Ectodermal cell (in vitro differentiated cells): Measurements from ENCODE around the gene LCN15.
A peak's percentile ranks its signal among the peaks of the same experiment; 100 is the strongest.
"Not testable (repeated sequence)": the region's sequence is repeated elsewhere in the genome, so short reads cannot be mapped to it uniquely, and the experiment has no call there.

Experiments used
- H3K27ac ChIP-seq: 2 replicates; pipeline ENCODE4 v1.7.0; 2013; ENCODE audit warnings: mild to moderate bottlenecking, low read depth, low read length; ENCODE audit not compliant: insufficient read depth, poor library complexity, severe bottlenecking
- H3K27me3 ChIP-seq: 2 replicates; pipeline ENCODE4 v1.7.0; 2013; ENCODE audit warnings: mild to moderate bottlenecking, low read length; ENCODE audit not compliant: insufficient read depth, control insufficient read depth, poor library complexity, severe bottlenecking
- H3K36me3 ChIP-seq: one replicate; pipeline ENCODE4 v1.7.0; 2013; ENCODE audit warnings: low read length; ENCODE audit not compliant: control insufficient read depth, insufficient read depth
- H3K4me1 ChIP-seq: one replicate; pipeline ENCODE4 v1.7.0; 2013; ENCODE audit warnings: low read length; ENCODE audit not compliant: control insufficient read depth, insufficient read depth
- H3K4me3 ChIP-seq: 2 replicates; pipeline ENCODE4 v1.7.0; 2013; ENCODE audit warnings: low read depth, low read length, control low read depth; ENCODE audit not compliant: insufficient read depth
- H3K9me3 ChIP-seq: 2 replicates; pipeline ENCODE4 v1.7.0; 2013; ENCODE audit warnings: mild to moderate bottlenecking, low read length, moderate library complexity; ENCODE audit not compliant: control insufficient read depth
- WGBS, 2 experiments: methylation state at CpG; one replicate each; pipeline ENCODE4 v1.1.7; 2013; ENCODE audit warnings: missing lambda C conversion rate in 2 of 2; 5-methylcytosine and 5-hydroxymethylcytosine counted together

The LCN15 gene

GRCh38 chr9:136794281-136794999 is 30.1 kb upstream of the LCN15 start:
- H3K4me1 ChIP-seq: peaks cover 32% of the 10 kb centered on the region
- H3K36me3 ChIP-seq: no peaks in the 10 kb centered on the region
- peaks cover 12% of the 10 kb centered on the region for H3K27me3 ChIP-seq
- H3K4me3 ChIP-seq: no peak overlapping the region
- no peaks in the 10 kb centered on the region for H3K9me3 ChIP-seq
- 94% methylated on average over 14 of the region's 14 CpGs for WGBS, 2 experiments
- H3K27ac ChIP-seq: no peak overlapping the region

- H3K4me1 ChIP-seq: peaks cover 28% of the 10 kb centered on the region
- no peak overlapping the region for H3K27ac ChIP-seq
- 91% methylated on average over 16 to 17 of the region's 17 CpGs for WGBS, 2 experiments
These were observed 29.0 kb upstream of the LCN15 start for GRCh38 chr9:136793086-136793946.

GRCh38 chr9:136792321-136793085 is 28.2 kb upstream of the LCN15 start:
- H3K27me3 ChIP-seq: no peaks in the 10 kb centered on the region
- no peaks in the 10 kb centered on the region for H3K9me3 ChIP-seq
- WGBS, 2 experiments: 94 to 95% methylated on average over 15 of the region's 15 CpGs
- no peak overlapping the region for H3K4me3 ChIP-seq
- H3K4me1 ChIP-seq: peaks cover 28% of the 10 kb centered on the region
- H3K36me3 ChIP-seq: no peaks in the 10 kb centered on the region
- H3K27ac ChIP-seq: no peak overlapping the region

More at GRCh38 chr9:136793086-136793946, 29.0 kb upstream of the LCN15 start:
- Histone ChIP-seq H3K27me3 (peaks cover under 1% of the 10 kb centered on the region), H3K36me3 (no peaks in the 10 kb centered on the region), H3K4me3 (no peak overlapping the region), H3K9me3 (no peaks in the 10 kb centered on the region)

GRCh38 chr9:136791516-136792276 is 27.4 kb upstream of the LCN15 start:
- no peaks in the 10 kb centered on the region for H3K36me3 ChIP-seq
- H3K4me3 ChIP-seq: peak overlapping the region; percentile 75
- no peaks in the 10 kb centered on the region for H3K9me3 ChIP-seq
- peaks cover 22% of the 10 kb centered on the region for H3K4me1 ChIP-seq
- H3K27me3 ChIP-seq: no peaks in the 10 kb centered on the region
- WGBS, 2 experiments: 17 to 18% methylated on average over 29 of the region's 29 CpGs
- no peak overlapping the region for H3K27ac ChIP-seq

- peaks cover 14% of the 10 kb centered on the region for H3K4me1 ChIP-seq
- no peaks in the 10 kb centered on the region for H3K9me3 ChIP-seq
- no peaks in the 10 kb centered on the region for H3K27me3 ChIP-seq
- WGBS, 2 experiments: 0% methylated on average over 70 of the region's 70 CpGs
- H3K4me3 ChIP-seq: peak within 1 kb of the TSS; percentile 75
- no peak within 1 kb of the TSS for H3K27ac ChIP-seq
- no peaks in the 10 kb centered on the region for H3K36me3 ChIP-seq
These were observed 26.6 kb upstream of the LCN15 start, which contains the start of gene TMEM141 for GRCh38 chr9:136790640-136791515. TMEM141 (plus strand) TSS chr9:136791344; CDS start chr9:136791371, 27 bp downstream.

GRCh38 chr9:136789523-136789937 is 25.2 kb upstream of the LCN15 start:
- Histone ChIP-seq H3K9me3 (no peaks in the 10 kb centered on the region), H3K4me1 (peaks cover 12% of the 10 kb centered on the region), H3K27ac (peak overlapping the region; percentile 50), H3K36me3 (no peaks in the 10 kb centered on the region), H3K4me3 (no peak overlapping the region), H3K27me3 (no peaks in the 10 kb centered on the region)
- WGBS, 2 experiments: 76 to 77% methylated on average over 3 of the region's 3 CpGs

- not testable (repeated sequence) for H3K4me3 ChIP-seq
- 85 to 88% methylated on average over 25 to 26 of the region's 27 CpGs for WGBS, 2 experiments
- peak overlapping the region; percentile 50 for H3K27ac ChIP-seq
These were observed 24.6 kb upstream of the LCN15 start for GRCh38 chr9:136788644-136789522.

GRCh38 chr9:136787690-136788400 is 23.5 kb upstream of the LCN15 start:
- Histone ChIP-seq H3K27me3 (no peaks in the 10 kb centered on the region), H3K4me3 (no peak overlapping the region), H3K4me1 (peaks cover 8% of the 10 kb centered on the region), H3K9me3 (no peaks in the 10 kb centered on the region), H3K36me3 (no peaks in the 10 kb centered on the region), H3K27ac (no peak overlapping the region)
- 36 to 40% methylated on average over 21 of the region's 21 CpGs for WGBS, 2 experiments

More at GRCh38 chr9:136788644-136789522, 24.6 kb upstream of the LCN15 start:
- not testable (repeated sequence) for H3K27me3 ChIP-seq, H3K36me3 ChIP-seq, H3K9me3 ChIP-seq
- H3K4me1 ChIP-seq: peaks cover 12% of the 10 kb centered on the region
